Umbilical cord (tissue), 2 donors: ENCODE data around the gene POMZP3. TPM values are rescaled to one million over a fixed set of nuclear protein-coding genes. Genes with fewer than 3 reads are reported as not detected.
A peak's percentile ranks its signal among the peaks of the same experiment; 100 is the strongest.
"Not testable (repeated sequence)": the region's sequence is repeated elsewhere in the genome, so short reads cannot be mapped to it uniquely, and the experiment has no call there.

Experiments
- DNase-seq: peaks from one replicate; pipeline ENCODE4 v3.0.0-alpha.2; 2015; ENCODE audit warnings: low spot score
- total RNA-seq: library from RNA; depleted of rRNA; stranded (reverse); fragments of >200 nt; gene quantifications from one replicate; pipeline ENCODE4 v1.2.3, GENCODE V29; 2014; ENCODE audit warnings: low replicate concordance; ENCODE audit not compliant: insufficient read depth

POMZP3 gene
- total RNA-seq: 2.2 TPM

DNA sequence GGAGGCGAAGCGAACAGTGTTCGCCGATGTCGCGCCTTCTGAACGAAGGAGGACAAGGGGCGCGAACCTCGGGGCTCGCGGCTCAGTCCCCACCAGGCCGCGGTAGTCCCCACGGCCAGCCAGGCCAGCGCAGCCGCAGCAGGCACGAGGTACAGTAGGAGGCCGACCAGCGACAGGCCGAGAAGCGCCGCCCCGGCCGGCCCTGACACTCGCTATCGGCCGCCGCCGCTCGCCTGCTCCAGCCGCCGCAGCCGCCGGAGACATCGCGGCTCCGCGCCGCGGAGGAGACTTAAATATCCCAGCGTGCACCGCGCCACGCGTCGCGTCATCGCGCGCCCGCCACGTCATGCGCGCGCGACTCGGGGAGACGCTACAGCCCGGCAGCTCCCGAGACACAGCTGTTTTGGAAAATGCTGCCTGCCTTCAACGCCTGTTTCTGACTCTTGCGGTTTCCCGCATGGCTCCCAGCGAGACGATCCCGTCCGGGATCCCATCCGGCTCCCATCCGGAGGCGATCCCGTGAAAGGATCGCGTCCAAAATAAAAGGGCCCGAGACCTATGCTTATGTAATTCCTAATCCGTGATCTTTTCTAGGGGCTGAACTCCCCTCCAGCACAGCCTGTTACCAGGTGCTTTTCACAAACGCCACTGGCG is at the start of gene POMZP3:
Gene POMZP3 (minus strand): TSS at position 291 of the 654 bp plus-strand sequence. CDS start 1,215 bp downstream, outside the sequence.
- peak; percentile 23 for DNase-seq

- not testable (repeated sequence) for DNase-seq
Measured at GRCh38 chr7:76675783-76676182, 48.7 kb upstream of the POMZP3 start.

GRCh38 chr7:76673346-76673745 is 46.3 kb upstream of the POMZP3 start:
- DNase-seq: not testable (repeated sequence)

DNA sequence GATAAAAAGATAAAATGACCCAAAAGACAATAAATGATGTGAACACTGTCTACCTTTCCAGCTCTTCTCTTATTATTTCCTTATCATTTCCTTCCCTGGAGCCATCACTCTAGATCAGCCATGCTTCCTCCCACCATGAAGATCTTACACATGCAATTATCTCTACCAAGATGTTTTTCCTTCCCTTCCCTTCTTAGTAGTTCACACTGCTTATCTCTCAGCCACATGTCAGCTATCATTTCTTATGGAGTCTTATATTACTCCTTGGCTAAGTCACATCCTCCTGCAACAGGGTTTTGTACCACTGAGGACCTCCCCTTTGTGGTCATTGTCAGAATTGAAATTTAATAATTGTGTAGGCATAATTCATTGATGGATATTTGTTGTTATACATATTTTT is 32.1 kb upstream of the POMZP3 start:
- not testable (repeated sequence) for DNase-seq

- DNase-seq: not testable (repeated sequence)
Measured at GRCh38 chr7:76656425-76656824, 29.3 kb upstream of the POMZP3 start.

- DNase-seq: not testable (repeated sequence)
Measured at GRCh38 chr7:76642620-76643019, 15.5 kb upstream of the POMZP3 start.

DNA sequence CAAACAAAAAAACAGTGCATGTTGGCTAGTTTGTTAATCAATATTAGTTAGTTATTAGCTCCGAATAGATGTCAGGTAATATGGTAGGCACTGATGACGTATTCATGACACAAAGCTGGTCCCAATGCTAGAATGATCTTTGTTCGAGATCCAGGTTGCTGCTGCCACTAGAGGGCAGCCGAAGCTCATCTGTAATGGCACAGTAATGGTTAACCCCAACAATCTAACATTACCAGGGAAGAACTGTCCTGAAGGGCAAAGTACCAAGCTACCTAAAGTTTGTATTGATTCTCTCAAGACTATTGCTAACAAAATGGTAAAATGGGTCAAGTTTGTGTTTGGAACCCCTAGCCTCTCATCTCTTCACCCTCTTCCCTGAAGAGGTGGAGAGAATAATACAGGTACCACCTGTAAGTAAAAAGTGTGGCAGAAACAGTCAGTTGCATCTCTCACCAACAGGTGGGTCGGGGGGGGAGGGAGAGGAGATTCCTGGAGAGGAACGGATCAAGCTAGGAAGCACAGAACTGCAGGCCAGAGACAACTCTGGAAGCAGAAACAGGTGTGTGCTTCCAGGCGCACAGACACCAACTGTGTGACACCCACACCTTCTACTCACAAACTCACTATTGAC is 10.1 kb upstream of the POMZP3 start:
- not testable (repeated sequence) for DNase-seq

DNA sequence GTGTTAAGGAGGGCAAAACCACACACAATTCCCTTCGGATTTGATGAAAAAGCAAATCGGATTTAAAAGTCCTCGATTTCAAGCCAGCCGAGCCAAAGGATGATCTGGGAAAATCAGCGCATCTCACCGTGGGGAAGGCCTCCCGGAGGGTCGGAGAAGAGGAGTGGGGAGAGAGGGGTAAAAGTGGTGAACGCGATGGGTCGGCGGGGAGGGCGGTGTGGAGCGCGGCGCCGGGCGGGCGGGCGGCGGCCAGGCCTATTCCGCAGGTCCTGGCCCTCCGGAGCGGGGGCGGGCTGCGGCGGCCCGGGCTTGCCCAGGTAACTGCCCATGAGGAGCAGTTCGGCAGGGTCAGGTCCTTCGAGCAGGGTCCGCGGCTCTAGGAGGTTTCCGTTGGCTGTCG is 498 bp downstream of the POMZP3 start:
- DNase-seq: peak; percentile 2

DNA sequence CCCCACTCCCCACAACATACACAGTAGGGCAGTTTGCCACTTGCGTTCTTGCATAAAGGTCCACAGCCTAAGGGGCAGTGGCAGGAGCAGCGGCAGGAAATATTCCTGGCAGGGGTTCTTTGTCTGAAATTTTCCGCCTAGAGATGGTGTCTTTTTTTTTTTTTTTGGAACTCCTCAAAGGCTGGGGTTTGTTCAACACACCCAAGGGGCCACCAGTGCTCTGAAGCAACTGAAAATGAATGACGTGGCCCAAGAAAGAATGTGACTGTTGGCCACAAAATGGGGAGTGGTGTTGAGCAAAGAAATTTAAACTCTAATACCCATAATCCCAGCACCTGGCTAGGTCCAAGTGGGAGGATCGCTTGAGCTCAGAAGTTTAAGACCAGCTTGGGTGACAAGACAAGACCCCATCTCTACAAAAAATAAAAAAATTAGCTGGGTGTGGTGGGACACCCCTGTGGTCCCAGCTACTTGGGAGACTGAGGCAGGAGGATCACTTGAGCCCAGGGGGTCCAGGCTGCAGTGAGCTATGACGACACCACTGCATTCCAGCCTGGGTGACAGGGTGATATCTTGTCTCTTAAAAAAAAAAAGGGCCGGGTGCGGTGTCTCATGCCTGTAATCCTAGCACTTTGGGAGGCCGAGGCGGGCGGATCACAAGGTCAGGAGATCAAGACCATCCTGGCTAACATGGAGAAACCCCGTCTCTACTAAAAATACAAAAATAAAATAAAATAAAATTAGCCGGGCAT is 7.5 kb downstream of the POMZP3 start:
- DNase-seq: not testable (repeated sequence)

- peak; percentile 38 for DNase-seq
Measured at GRCh38 chr7:76613783-76614182, 13.3 kb downstream of the POMZP3 start.

DNA sequence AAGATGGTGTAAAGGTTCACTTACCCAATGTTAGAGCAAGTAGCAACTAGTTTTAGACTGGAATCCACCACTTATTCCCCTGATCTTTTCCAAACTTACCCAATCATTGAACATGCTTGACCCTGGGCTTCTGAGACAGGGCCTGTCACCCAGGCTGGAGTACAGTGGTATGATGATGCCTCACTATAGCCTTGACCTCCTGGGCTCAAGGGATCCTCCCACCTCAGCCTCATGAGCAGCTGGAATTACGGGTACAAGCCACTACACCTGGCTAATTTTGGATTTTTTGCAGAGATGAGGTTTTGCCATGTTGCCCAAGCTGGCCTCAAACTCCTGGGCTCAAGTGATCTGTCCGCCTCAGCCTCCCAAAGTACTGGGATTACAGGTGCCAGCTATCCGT is 14.8 kb downstream of the POMZP3 start:
- DNase-seq: not testable (repeated sequence)

GRCh38 chr7:76609864-76610263 is 17.2 kb downstream of the POMZP3 start:
- DNase-seq: not testable (repeated sequence)

GRCh38 chr7:76608469-76608868 is 18.6 kb downstream of the POMZP3 start:
- not testable (repeated sequence) for DNase-seq

DNA sequence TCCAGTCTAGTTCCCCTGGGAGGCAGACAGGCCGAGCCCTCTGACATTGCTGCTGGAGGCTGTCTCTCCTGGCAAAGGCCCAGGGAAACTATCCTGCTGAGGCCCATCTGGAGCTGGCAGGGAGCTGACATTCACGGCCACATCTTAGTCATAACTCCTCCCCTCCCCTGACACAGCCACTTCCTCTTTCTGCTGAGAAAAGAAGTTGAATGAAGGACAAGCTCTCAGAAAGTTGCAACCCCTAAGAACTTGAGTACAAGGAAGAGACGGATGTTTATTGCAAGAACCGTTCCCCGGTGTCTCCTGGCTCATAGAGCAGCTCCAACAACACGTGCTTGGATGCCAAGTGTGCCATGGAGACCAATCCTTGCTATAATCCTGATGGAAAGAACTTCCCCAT is 21.1 kb downstream of the POMZP3 start:
- peak; percentile 82 for DNase-seq

GRCh38 chr7:76600650-76601049 is 26.4 kb downstream of the POMZP3 start:
- not testable (repeated sequence) for DNase-seq

DNA sequence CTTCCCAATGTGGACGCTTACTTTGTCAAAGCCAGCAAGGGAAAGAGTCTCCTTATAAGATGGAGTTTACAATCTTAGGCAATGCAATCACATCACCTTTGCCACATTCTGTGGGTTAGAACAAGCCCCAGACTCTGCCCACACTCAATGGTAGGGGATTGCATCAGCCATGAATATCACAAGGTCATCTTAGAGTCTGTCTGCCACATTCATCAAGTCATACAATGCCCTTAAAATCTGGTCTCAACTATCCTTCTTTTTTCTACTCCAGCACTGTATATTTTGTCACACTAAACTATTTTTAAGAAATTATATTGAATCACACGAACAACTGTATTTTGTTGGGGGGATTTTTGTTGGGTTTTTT is 27.0 kb downstream of the POMZP3 start:
- not testable (repeated sequence) for DNase-seq

GRCh38 chr7:76598590-76599264 is 28.4 kb downstream of the POMZP3 start:
- not testable (repeated sequence) for DNase-seq

- not testable (repeated sequence) for DNase-seq
Measured at GRCh38 chr7:76597288-76597687, 29.8 kb downstream of the POMZP3 start.

DNA sequence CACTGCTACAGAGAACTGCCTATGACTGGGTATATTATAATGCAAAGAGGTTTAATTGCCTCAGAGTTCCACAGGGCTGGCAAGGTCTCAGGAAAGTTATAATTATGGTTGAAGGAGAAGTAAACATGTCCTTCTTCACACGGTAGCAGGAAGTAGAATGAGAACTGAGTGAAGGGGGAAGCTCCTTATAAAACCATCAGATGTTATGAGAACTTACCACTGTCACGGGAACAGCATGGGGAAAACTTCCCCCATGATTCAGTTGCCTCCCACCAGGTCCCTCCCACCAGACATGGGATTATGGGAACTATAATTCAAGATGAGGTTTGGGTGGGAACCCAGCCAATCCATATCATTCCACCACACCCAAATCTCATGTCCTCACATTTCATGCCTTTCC is 34.4 kb downstream of the POMZP3 start:
- DNase-seq: not testable (repeated sequence)

- not testable (repeated sequence) for DNase-seq
Measured at GRCh38 chr7:76591602-76592304, 35.3 kb downstream of the POMZP3 start.

DNA sequence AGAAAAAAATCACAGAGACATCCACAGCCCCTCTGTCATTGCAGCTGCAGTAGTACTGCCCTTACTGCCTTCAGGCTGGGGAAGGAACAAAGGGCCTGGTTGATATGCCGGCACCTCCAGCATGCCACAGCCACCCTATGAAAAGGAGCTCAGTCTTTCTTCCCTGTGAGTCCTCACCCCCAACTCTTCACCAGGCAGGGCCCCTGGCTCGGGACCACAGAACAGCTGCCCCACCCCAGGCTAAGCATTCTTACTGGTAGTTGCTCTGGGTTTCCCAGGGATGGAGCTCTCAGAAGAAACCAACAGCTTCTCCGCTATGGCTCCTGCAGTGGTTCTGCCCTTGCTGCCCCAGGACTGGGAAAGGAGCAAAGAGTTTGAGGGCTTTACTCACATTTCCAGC is 36.0 kb downstream of the POMZP3 start:
- not testable (repeated sequence) for DNase-seq
